ENCODE data around the gene DEGS2. TPM values are rescaled to one million over a fixed set of nuclear protein-coding genes. Genes with fewer than 3 reads are reported as not detected.

The DEGS2 gene
- total and polyA plus RNA-seq, 12 donors: 0.04 to 0.20 (median 0.10) TPM; not detected in 7

GRCh38 chr14:100147691-100148464 lies 11.6 kb downstream of the DEGS2 start:
- no peak for ATAC-seq
- DNase-seq: no peak
- Histone ChIP-seq H3K9me3 (no peaks in the 10 kb centered on the region), H3K27me3 (peaks cover 0 to 13% (median 0%) of the 10 kb centered on the region in 7 donors), H3K4me3 (no peak overlapping the region), H3K36me3 (peaks cover 0 to 11% (median 0%) of the 10 kb centered on the region in 9 donors), H3K4me1 (peaks cover 3 to 20% (median 17%) of the 10 kb centered on the region in 9 donors), H3K27ac (no peak overlapping the region)
- no peak for TF ChIP-seq CTCF (IDR thresholded peaks at IDR 0.05)
- WGBS, 2 donors: 80 to 86% methylated on average over 28 of the region's 28 CpGs
- intact Hi-C loops (cut with DNase I): no loop called here

GRCh38 chr14:100147181-100147631 lies 12.2 kb downstream of the DEGS2 start:
- DNase-seq: no peak
- 73 to 78% methylated on average over 20 of the region's 20 CpGs for WGBS, 2 donors
- Histone ChIP-seq H3K4me1 (peaks cover 9 to 27% (median 24%) of the 10 kb centered on the region in 9 donors), H3K36me3 (peaks cover 0 to 15% (median 0%) of the 10 kb centered on the region in 9 donors), H3K27me3 (peaks cover 0 to 13% (median 0%) of the 10 kb centered on the region in 7 donors), H3K9me3 (no peaks in the 10 kb centered on the region), H3K27ac (no peak overlapping the region), H3K4me3 (peak overlapping the region in 1 of 10 donors; percentile 20)
- intact Hi-C loops (cut with DNase I): no loop called here
- no peak for ATAC-seq
- TF ChIP-seq CTCF (IDR thresholded peaks at IDR 0.05): no peak

GRCh38 chr14:100146531-100147091 lies 12.8 kb downstream of the DEGS2 start:
- Histone ChIP-seq H3K4me1 (peaks cover 12 to 33% (median 30%) of the 10 kb centered on the region in 9 donors), H3K27ac (no peak overlapping the region), H3K27me3 (peaks cover 0 to 9% (median 0%) of the 10 kb centered on the region in 7 donors), H3K4me3 (no peak overlapping the region), H3K9me3 (no peaks in the 10 kb centered on the region), H3K36me3 (peaks cover 0 to 21% (median 0%) of the 10 kb centered on the region in 9 donors)
- no peak for DNase-seq
- peak in 3 of 9 donors; percentile 12 to 18 (median 13) for TF ChIP-seq CTCF (IDR thresholded peaks at IDR 0.05)
- intact Hi-C loops (cut with DNase I): no loop called here
- 85 to 89% methylated on average over 29 of the region's 29 CpGs for WGBS, 2 donors
- ATAC-seq: no peak

- ATAC-seq: no peak
- Histone ChIP-seq H3K27me3 (peaks cover 0 to 3% (median 0%) of the 10 kb centered on the region in 7 donors), H3K4me3 (no peak overlapping the region), H3K4me1 (peaks cover 16 to 40% (median 37%) of the 10 kb centered on the region in 9 donors), H3K36me3 (peaks cover 0 to 28% (median 0%) of the 10 kb centered on the region in 9 donors), H3K9me3 (no peaks in the 10 kb centered on the region), H3K27ac (peak overlapping the region in 4 of 10 donors; percentile 25 to 58 (median 36))
- 87 to 88% methylated on average over 27 of the region's 27 CpGs for WGBS, 2 donors
- intact Hi-C loops (cut with DNase I): no loop called here
- TF ChIP-seq CTCF (IDR thresholded peaks at IDR 0.05): no peak
- no peak for DNase-seq
Measured at GRCh38 chr14:100145682-100146464, 13.6 kb downstream of the DEGS2 start.
